ENCODE data around the gene HTRA2.
A peak's percentile ranks its signal among the peaks of the same experiment; 100 is the strongest.

HTRA2 gene

GRCh38 chr2:74525717-74526648, 3.8 kb upstream of the HTRA2 start, which contains the start of gene DQX1:
DQX1 (minus strand) TSS chr2:74526231; CDS start chr2:74525729, 502 bp downstream.
- no peak for DNase-seq (ENCODE audit: low read depth)
- no peak for TF ChIP-seq CTCF (conservative IDR thresholded peaks at IDR 0.05; ENCODE audit: low read depth, low read length)
- no peak within 1 kb of the TSS for H3K4me3 ChIP-seq (ENCODE audit: low read length)

- no peak for TF ChIP-seq CTCF (conservative IDR thresholded peaks at IDR 0.05; ENCODE audit: low read depth, low read length)
- no peak for DNase-seq (ENCODE audit: low read depth)
- no peak overlapping the region for H3K4me3 ChIP-seq (ENCODE audit: low read length)
Measured at GRCh38 chr2:74526649-74527230, 3.0 kb upstream of the HTRA2 start.

GRCh38 chr2:74527741-74528140, 2.0 kb upstream of the HTRA2 start:
- DNase-seq (ENCODE audit: low read depth): no peak
- TF ChIP-seq CTCF (conservative IDR thresholded peaks at IDR 0.05; ENCODE audit: low read depth, low read length): no peak
- no peak overlapping the region for H3K4me3 ChIP-seq (ENCODE audit: low read length)

GRCh38 chr2:74528600-74529356, 955 bp upstream of the HTRA2 start:
- peak; percentile 7 for TF ChIP-seq CTCF (conservative IDR thresholded peaks at IDR 0.05; ENCODE audit: low read depth, low read length)
- H3K4me3 ChIP-seq (ENCODE audit: low read length): peak overlapping the region; percentile 96
- DNase-seq (ENCODE audit: low read depth): no peak

GRCh38 chr2:74530239-74531187, 780 bp downstream of the HTRA2 start:
- peak overlapping the region; percentile 96 for H3K4me3 ChIP-seq (ENCODE audit: low read length)
- no peak for TF ChIP-seq CTCF (conservative IDR thresholded peaks at IDR 0.05; ENCODE audit: low read depth, low read length)
- no peak for DNase-seq (ENCODE audit: low read depth)

- no peak for DNase-seq (ENCODE audit: low read depth)
- TF ChIP-seq CTCF (conservative IDR thresholded peaks at IDR 0.05; ENCODE audit: low read depth, low read length): no peak
- H3K4me3 ChIP-seq (ENCODE audit: low read length): no peak overlapping the region
Measured at GRCh38 chr2:74531666-74532065, 1.9 kb downstream of the HTRA2 start.

Data from retinal pigment epithelial cell (primary cell).